ENCODE measurements around the gene RAP1GAP. TPM values are rescaled to one million over a fixed set of nuclear protein-coding genes. Genes with fewer than 3 reads are reported as not detected.

RAP1GAP gene
- total and polyA plus RNA-seq, 9 of the 15 experiments (the other 6 are each of a cell fraction or from before 2014, with no cell fraction given): 0.29 to 30.2 (median 19.2) TPM

GRCh38 chr1:21619375-21619947 lies 49.7 kb downstream of the RAP1GAP start (continued):
- no peak for TF ChIP-seq ZBTB26 (CRISPR knock-in tag; IDR thresholded peaks at IDR 0.05)

DNA sequence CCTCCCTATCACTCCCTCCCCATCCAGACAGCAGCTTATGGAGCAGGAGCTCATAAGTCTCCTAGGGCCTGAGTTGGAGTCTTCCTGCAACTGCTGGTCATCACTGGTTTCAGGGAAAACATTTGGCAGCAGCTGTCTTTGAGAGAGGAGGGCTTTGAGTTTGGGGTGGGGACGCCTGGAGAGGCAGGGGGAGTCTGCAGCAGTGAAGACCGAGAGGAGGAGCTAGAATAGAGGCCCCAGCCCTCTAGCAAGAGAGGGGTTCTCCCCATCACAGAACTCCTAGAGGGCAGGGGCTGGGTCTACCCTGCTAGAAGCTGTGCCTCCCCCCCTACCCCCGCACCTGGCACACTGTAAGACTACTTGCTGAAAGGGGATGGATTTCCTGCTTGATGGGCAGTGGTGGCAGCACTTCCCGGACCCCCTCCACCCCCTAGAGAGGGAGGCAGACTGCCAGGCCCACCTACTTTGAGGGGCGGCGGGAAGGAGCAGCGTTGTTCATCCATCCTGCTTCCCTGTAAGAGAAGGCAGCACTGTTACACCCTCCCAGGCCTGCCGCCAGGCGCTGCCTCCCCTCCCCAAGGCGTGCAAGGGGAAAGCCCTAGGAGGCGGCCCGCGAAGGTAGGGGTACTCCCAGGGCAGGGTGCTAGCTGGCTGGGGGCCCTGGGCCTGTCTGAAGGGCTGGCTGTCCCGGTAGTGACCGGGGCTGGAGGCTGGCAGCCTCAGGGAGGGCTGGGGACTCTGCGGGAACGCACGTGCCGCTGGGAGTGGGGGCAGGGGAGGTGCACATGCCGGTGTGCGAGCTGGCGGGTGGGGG lies 50.4 kb downstream of the RAP1GAP start:
- 12% methylated on average over 14 of the region's 22 CpGs for WGBS (ENCODE audit: insufficient coverage, low coverage, missing lambda C conversion rate)
- TF ChIP-seq XRCC5 (IDR thresholded peaks at IDR 0.05; ENCODE audit: low read depth, low read length) (no peak), CBX8 (IDR thresholded peaks at IDR 0.05; ENCODE audit: borderline replicate concordance, extremely low read depth, low read depth, low read length, poor library complexity, severe bottlenecking) (no peak), FOXK2 (conservative IDR thresholded peaks at IDR 0.05 in 1 of 2, IDR thresholded peaks at IDR 0.05 in 1 of 2; ENCODE audit: low read depth in 2 of 2) (peak; percentile 19 to 53; a peak in 1 of 4 replicates), POLR2A (conservative IDR thresholded peaks at IDR 0.05) (peak; percentile 58; the same call in 1 of the 2 replicates), SRSF3 (IDR thresholded peaks at IDR 0.05; ENCODE audit: insufficient read depth, low read length) (peak; percentile 57; the same call in 1 of the 2 replicates), RFX7 (CRISPR knock-in tag; IDR thresholded peaks at IDR 0.05) (no peak), SMAD1 (IDR thresholded peaks at IDR 0.05; ENCODE audit: low read depth, low read length, partially characterized antibody) (no peak), CBX1 (IDR thresholded peaks at IDR 0.05; ENCODE audit: low read depth) (no peak), DACH1 (IDR thresholded peaks at IDR 0.05; ENCODE audit: partially characterized antibody) (no peak), L3MBTL2 (IDR thresholded peaks at IDR 0.05) (peak; percentile 90), FOSL1 (tag; conservative IDR thresholded peaks at IDR 0.05) (no peak), MAFG (tag; conservative IDR thresholded peaks at IDR 0.05) (no peak), ZNF512 (tag; IDR thresholded peaks at IDR 0.05) (no peak)
- TF ChIP-seq, protein P1, sequence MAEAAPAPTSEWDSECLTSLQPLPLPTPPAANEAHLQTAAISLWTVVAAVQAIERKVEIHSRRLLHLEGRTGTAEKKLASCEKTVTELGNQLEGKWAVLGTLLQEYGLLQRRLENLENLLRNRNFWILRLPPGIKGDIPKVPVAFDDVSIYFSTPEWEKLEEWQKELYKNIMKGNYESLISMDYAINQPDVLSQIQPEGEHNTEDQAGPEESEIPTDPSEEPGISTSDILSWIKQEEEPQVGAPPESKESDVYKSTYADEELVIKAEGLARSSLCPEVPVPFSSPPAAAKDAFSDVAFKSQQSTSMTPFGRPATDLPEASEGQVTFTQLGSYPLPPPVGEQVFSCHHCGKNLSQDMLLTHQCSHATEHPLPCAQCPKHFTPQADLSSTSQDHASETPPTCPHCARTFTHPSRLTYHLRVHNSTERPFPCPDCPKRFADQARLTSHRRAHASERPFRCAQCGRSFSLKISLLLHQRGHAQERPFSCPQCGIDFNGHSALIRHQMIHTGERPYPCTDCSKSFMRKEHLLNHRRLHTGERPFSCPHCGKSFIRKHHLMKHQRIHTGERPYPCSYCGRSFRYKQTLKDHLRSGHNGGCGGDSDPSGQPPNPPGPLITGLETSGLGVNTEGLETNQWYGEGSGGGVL (CRISPR knock-in tag; IDR thresholded peaks at IDR 0.05): no peak

More for the DNA sequence above, 50.4 kb downstream of the RAP1GAP start:
- Histone ChIP-seq H3K36me3 (ENCODE audit: control insufficient read depth, insufficient read depth, low read length) (peaks cover 35% of the 10 kb centered on the region; the same call in 2 of the 3 replicates), H3K4me2 (ENCODE audit: insufficient read depth, low read length) (peak overlapping the region; percentile 64), H3K27ac (ENCODE audit: extremely low read depth, low read depth, low read length) (peak overlapping the region; percentile 74), H3K9ac (ENCODE audit: insufficient read depth in 1 of 2, low read depth in 2 of 2, low read length in 2 of 2) (peak overlapping the region; percentile 61 to 87), H3K4me3 (no peak overlapping the region), H3K79me2 (ENCODE audit: control insufficient read depth, insufficient read depth, low read length) (peaks cover 31% of the 10 kb centered on the region), H3K27me3 (ENCODE audit: control insufficient read depth in 2 of 2, insufficient read depth in 2 of 2, low read length in 2 of 2) (no peaks in the 10 kb centered on the region), H4K20me1 (replicated peaks; ENCODE audit: control insufficient read depth, insufficient read depth, low read length) (no peaks in the 10 kb centered on the region), H3K9me1 (ENCODE audit: control insufficient read depth, insufficient read depth, low read length) (peaks cover 4% of the 10 kb centered on the region), H2AFZ (ENCODE audit: low read depth, low read length) (peak overlapping the region; percentile 73), H3K4me1 (replicated peaks in 1 of 2; ENCODE audit: control insufficient read depth in 2 of 2, insufficient read depth in 2 of 2, low read length in 2 of 2) (peaks cover 42 to 84% of the 10 kb centered on the region in 2 experiments), H3K9me3 (replicated peaks; ENCODE audit: control insufficient read depth, insufficient read depth, low read depth, low read length) (no peaks in the 10 kb centered on the region)
- intact Hi-C loops (cut with micrococcal nuclease) (no loop called here), in situ Hi-C loops (cut with MboI) (no loop called here)
- peak; percentile 82 to 91 (median 86) for DNase-seq (ENCODE audit: extremely low read depth in 1 of 4, low spot score in 3 of 4)
- BruUV-seq (replicated peaks): no TSS peak
- ChIA-PET CTCF (ENCODE audit: low intra/inter-chr PET ratio) (no interaction called here), POLR2A (interaction anchor here (0.6 to 2.3 kb wide), 6 partner anchors 10 to 781 kb away, joined by 3 to 12 read pairs (median 3); no protein-coding TSS in a partner anchor)
- peak; percentile 19 for FAIRE-seq
- peak; percentile 84 for ATAC-seq

All from K562 (cell line).